Vagina (tissue), 2 donors: ENCODE measurements around the gene RPP40.

Experiments used
- POLR2A ChIP-seq, 2 donors: fragments of 450-650 bp; IDR thresholded peaks; one replicate each; pipeline ENCODE4 v1.6.1; 2017; ENCODE audit warnings: antibody characterized with exemption in 2 of 2, mild to moderate bottlenecking in 2 of 2, moderate library complexity in 2 of 2
- POLR2AphosphoS5 ChIP-seq, 2 donors: sonication (generic); formaldehyde crosslinking; IDR thresholded peaks; one replicate each; pipeline ENCODE4 v1.9.0; 2017; ENCODE audit warnings: antibody characterized with exemption in 2 of 2, mild to moderate bottlenecking in 2 of 2, low read depth in 1 of 2; ENCODE audit not compliant: insufficient read depth in 1 of 2
- TF ChIP-seq, protein P1 (sequence below), 3 experiments: fragments of 450-650 bp in 2 of 3; fragments of 200-600 bp in 1 of 3; sonication (generic) in 1 of 3; IDR thresholded peaks; one replicate each; pipeline ENCODE4 v1.5.1; 2017 to 2019; ENCODE audit warnings: antibody characterized with exemption in 3 of 3, mild to moderate bottlenecking in 2 of 3, moderate library complexity in 2 of 3

DNA sequence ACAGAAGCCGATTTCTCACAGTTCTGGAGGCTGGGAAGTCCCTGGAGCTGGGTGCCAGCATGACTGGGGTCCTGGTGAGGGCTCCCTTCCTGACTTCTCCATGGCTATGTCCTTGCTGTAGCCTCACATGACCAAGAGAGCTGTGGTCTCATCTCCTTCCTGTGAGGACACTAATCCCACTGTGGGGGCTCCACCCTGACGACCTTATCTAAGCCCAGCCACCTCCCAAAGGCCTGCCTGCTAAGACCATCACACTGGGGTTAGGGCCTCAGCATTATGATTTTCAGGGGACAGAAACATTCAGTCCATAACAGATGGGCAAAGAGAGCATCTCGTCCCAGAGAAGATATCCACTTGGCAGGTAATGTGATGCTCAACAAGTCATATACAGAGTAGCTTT, 16.8 kb downstream of the RPP40 start:
- TF ChIP-seq, protein P1, sequence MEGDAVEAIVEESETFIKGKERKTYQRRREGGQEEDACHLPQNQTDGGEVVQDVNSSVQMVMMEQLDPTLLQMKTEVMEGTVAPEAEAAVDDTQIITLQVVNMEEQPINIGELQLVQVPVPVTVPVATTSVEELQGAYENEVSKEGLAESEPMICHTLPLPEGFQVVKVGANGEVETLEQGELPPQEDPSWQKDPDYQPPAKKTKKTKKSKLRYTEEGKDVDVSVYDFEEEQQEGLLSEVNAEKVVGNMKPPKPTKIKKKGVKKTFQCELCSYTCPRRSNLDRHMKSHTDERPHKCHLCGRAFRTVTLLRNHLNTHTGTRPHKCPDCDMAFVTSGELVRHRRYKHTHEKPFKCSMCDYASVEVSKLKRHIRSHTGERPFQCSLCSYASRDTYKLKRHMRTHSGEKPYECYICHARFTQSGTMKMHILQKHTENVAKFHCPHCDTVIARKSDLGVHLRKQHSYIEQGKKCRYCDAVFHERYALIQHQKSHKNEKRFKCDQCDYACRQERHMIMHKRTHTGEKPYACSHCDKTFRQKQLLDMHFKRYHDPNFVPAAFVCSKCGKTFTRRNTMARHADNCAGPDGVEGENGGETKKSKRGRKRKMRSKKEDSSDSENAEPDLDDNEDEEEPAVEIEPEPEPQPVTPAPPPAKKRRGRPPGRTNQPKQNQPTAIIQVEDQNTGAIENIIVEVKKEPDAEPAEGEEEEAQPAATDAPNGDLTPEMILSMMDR (IDR thresholded peaks at IDR 0.05), result no peak
- TF ChIP-seq POLR2A (IDR thresholded peaks at IDR 0.05), result no peak
- no peak for TF ChIP-seq POLR2AphosphoS5 (IDR thresholded peaks at IDR 0.05; ENCODE audit: insufficient read depth in 1 of 2, low read depth in 1 of 2)
